ENCODE measurements around the gene MYOF. TPM values are rescaled to one million over a fixed set of nuclear protein-coding genes. Genes with fewer than 3 reads are reported as not detected.

The MYOF gene
- total RNA-seq, 1 experiment from 2014 or later, result 376 TPM

GRCh38 chr10:93367664-93368063 is 114.5 kb downstream of the MYOF start:
- Histone ChIP-seq H3K27me3 (ENCODE audit: control insufficient read depth, insufficient read depth, low read length) (no peaks in the 10 kb centered on the region), H3K4me1 (ENCODE audit: control insufficient read depth, insufficient read depth, low read length) (no peaks in the 10 kb centered on the region), H3K27ac (ENCODE audit: low read length) (no peak overlapping the region), H3K9me3 (ENCODE audit: control insufficient read depth, insufficient read depth, low read depth, low read length) (no peaks in the 10 kb centered on the region), H3K4me3 (ENCODE audit: low read depth in 2 of 2, low read length in 2 of 2) (no peak overlapping the region), H3K36me3 (ENCODE audit: control insufficient read depth, insufficient read depth, low read length) (peaks cover 77% of the 10 kb centered on the region)
- ChIA-PET CTCF (no interaction called here), POLR2A (no interaction called here)
- BruUV-seq (replicated peaks), result no TSS peak
- ATAC-seq, result no peak
- in situ Hi-C loops (cut with HindIII; ENCODE audit: low pct_unique_long_range_greater_than_20kb, low sequenced_read_pairs) (no loop called here), intact Hi-C loops (cut with micrococcal nuclease; ENCODE audit: unreplicated experiment) (no loop called here)
- TF ChIP-seq TCF7L2 (IDR thresholded peaks at IDR 0.05; ENCODE audit: low read depth, low read length) (no peak), POLR2AphosphoS5 (IDR thresholded peaks at IDR 0.05; ENCODE audit: low read depth, low read length) (no peak), SIN3A (IDR thresholded peaks at IDR 0.05; ENCODE audit: borderline replicate concordance, insufficient read depth, low read depth, low read length) (no peak), CTCF (IDR thresholded peaks at IDR 0.05) (no peak)
- no peak for DNase-seq (ENCODE audit: low read depth, low spot score)

GRCh38 chr10:93364966-93365365 is 117.2 kb downstream of the MYOF start:
- ATAC-seq, result no peak
- intact Hi-C loops (cut with micrococcal nuclease; ENCODE audit: unreplicated experiment) (no loop called here), in situ Hi-C loops (cut with HindIII; ENCODE audit: low pct_unique_long_range_greater_than_20kb, low sequenced_read_pairs) (no loop called here)
- Histone ChIP-seq H3K27me3 (ENCODE audit: control insufficient read depth, insufficient read depth, low read length) (no peaks in the 10 kb centered on the region), H3K36me3 (ENCODE audit: control insufficient read depth, insufficient read depth, low read length) (peaks cover 68% of the 10 kb centered on the region), H3K27ac (ENCODE audit: low read length) (no peak overlapping the region), H3K4me1 (ENCODE audit: control insufficient read depth, insufficient read depth, low read length) (no peaks in the 10 kb centered on the region), H3K9me3 (ENCODE audit: control insufficient read depth, insufficient read depth, low read depth, low read length) (no peaks in the 10 kb centered on the region), H3K4me3 (ENCODE audit: low read depth in 2 of 2, low read length in 2 of 2) (no peak overlapping the region)
- ChIA-PET CTCF (interaction anchor here (0.6 kb wide), 1 partner anchor 140 kb away, joined by 3 read pairs; no protein-coding TSS in a partner anchor), POLR2A (no interaction called here)
- no peak for DNase-seq (ENCODE audit: low read depth, low spot score)
- BruUV-seq (replicated peaks), result no TSS peak
- TF ChIP-seq TCF7L2 (IDR thresholded peaks at IDR 0.05; ENCODE audit: low read depth, low read length), result no peak
- TF ChIP-seq SIN3A (IDR thresholded peaks at IDR 0.05; ENCODE audit: borderline replicate concordance, insufficient read depth, low read depth, low read length), result no peak
- no peak for TF ChIP-seq POLR2AphosphoS5 (IDR thresholded peaks at IDR 0.05; ENCODE audit: low read depth, low read length)
- no peak for TF ChIP-seq REST (IDR thresholded peaks at IDR 0.05; ENCODE audit: insufficient read depth in 1 of 2, low read depth in 2 of 2, low read length in 1 of 2)
- TF ChIP-seq CTCF (IDR thresholded peaks at IDR 0.05), result no peak
